ENCODE measurements around the gene HAO1.

DNA sequence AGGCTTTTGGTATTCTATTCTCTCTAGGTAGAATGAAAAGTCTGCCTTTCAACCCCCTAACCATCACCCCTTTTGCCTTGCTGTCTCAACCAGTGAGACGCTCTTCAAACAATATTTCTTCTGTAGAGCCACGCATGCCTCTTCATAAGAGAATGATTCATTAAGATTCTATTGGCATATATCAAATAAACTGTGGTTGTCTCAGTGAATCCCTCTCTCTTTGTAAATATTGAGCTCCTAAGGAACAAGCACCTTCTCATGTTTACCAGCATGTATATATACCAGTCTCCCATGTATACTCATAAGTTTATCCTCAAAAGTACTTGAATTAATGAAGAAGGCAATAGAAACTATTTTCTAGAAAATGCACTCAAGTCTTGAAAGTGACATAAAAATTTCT lies 90.6 kb downstream of the HAO1 start:
- no peak for TF ChIP-seq POLR2A (IDR thresholded peaks at IDR 0.05)
- TF ChIP-seq, protein P1, sequence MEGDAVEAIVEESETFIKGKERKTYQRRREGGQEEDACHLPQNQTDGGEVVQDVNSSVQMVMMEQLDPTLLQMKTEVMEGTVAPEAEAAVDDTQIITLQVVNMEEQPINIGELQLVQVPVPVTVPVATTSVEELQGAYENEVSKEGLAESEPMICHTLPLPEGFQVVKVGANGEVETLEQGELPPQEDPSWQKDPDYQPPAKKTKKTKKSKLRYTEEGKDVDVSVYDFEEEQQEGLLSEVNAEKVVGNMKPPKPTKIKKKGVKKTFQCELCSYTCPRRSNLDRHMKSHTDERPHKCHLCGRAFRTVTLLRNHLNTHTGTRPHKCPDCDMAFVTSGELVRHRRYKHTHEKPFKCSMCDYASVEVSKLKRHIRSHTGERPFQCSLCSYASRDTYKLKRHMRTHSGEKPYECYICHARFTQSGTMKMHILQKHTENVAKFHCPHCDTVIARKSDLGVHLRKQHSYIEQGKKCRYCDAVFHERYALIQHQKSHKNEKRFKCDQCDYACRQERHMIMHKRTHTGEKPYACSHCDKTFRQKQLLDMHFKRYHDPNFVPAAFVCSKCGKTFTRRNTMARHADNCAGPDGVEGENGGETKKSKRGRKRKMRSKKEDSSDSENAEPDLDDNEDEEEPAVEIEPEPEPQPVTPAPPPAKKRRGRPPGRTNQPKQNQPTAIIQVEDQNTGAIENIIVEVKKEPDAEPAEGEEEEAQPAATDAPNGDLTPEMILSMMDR (IDR thresholded peaks at IDR 0.05): no peak

Data from uterus (tissue), 2 donors.